ENCODE results near the gene ETFB. TPM values are rescaled to one million over a fixed set of nuclear protein-coding genes. Genes with fewer than 3 reads are reported as not detected.

Gene ETFB
- total RNA-seq, 1 experiment from 2014 or later = 204 TPM

GRCh38 chr19:51357952-51358351, 8.2 kb downstream of the ETFB start:
- POLR2A ChIA-PET (ENCODE audit: unreplicated experiment) = no interaction called here
- CTCF ChIA-PET = no interaction called here
- BruUV-seq (replicated peaks) = no TSS peak

GRCh38 chr19:51356159-51356801, 9.9 kb downstream of the ETFB start:
- ChIA-PET POLR2A (ENCODE audit: unreplicated experiment) (no interaction called here), CTCF (no interaction called here)
- Histone ChIP-seq H3K36me3 (ENCODE audit: low read depth) (no peaks in the 10 kb centered on the region), H3K79me2 (ENCODE audit: low read depth) (0 out of 2 replicates have a peak, but pooled peaks cover 7% of the 10 kb centered on the region), H4K20me1 (ENCODE audit: insufficient read depth) (peaks cover 7% of the 10 kb centered on the region; the same call in 1 of the 2 replicates), H3K27me3 (ENCODE audit: insufficient read depth, low read depth) (no peaks in the 10 kb centered on the region), H3K4me3 (no peak overlapping the region), H3K4me1 (replicated peaks; ENCODE audit: insufficient read depth) (no peaks in the 10 kb centered on the region), H3K9me3 (ENCODE audit: insufficient read depth, low read depth) (no peaks in the 10 kb centered on the region), H3F3A (ENCODE audit: insufficient read depth, low read depth) (peaks cover 9% of the 10 kb centered on the region), H3K9me2 (ENCODE audit: insufficient read depth) (no peaks in the 10 kb centered on the region), H2AFZ (no peak overlapping the region), H3K27ac (no peak overlapping the region), H3K4me2 (no peak overlapping the region)
- BruUV-seq (replicated peaks) = no TSS peak
- intact Hi-C loops (cut with micrococcal nuclease; ENCODE audit: unreplicated experiment) = no loop called here
- no peak for TF ChIP-seq EZH2 (IDR thresholded peaks at IDR 0.05; ENCODE audit: low read depth)
- no peak for TF ChIP-seq CTCF (conservative IDR thresholded peaks at IDR 0.05)
- DNase-seq = no peak

More at GRCh38 chr19:51357952-51358351, 8.2 kb downstream of the ETFB start:
- no peak overlapping the region for H3K4me3 ChIP-seq
- no peaks in the 10 kb centered on the region for H3K27me3 ChIP-seq (ENCODE audit: insufficient read depth, low read depth)
- H3K36me3 ChIP-seq (ENCODE audit: low read depth) = no peaks in the 10 kb centered on the region
- H3K4me1 ChIP-seq (replicated peaks; ENCODE audit: insufficient read depth) = peaks cover 8% of the 10 kb centered on the region
- H3K79me2 ChIP-seq (ENCODE audit: low read depth) = peaks cover 15% of the 10 kb centered on the region; the same call in 1 of the 2 replicates
- no peaks in the 10 kb centered on the region for H3K9me2 ChIP-seq (ENCODE audit: insufficient read depth)
- H3K27ac ChIP-seq = no peak overlapping the region
- intact Hi-C loops (cut with micrococcal nuclease; ENCODE audit: unreplicated experiment) = no loop called here
- H3K4me2 ChIP-seq = no peak overlapping the region
- no peak overlapping the region for H2AFZ ChIP-seq
- H3K9me3 ChIP-seq (ENCODE audit: insufficient read depth, low read depth) = no peaks in the 10 kb centered on the region
- peaks cover 14% of the 10 kb centered on the region; the same call in 1 of the 2 replicates for H4K20me1 ChIP-seq (ENCODE audit: insufficient read depth)
- peaks cover 12% of the 10 kb centered on the region; the same call in 1 of the 2 replicates for H3F3A ChIP-seq (ENCODE audit: insufficient read depth, low read depth)
- no peak for DNase-seq
- TF ChIP-seq EZH2 (IDR thresholded peaks at IDR 0.05; ENCODE audit: low read depth) (no peak), CTCF (conservative IDR thresholded peaks at IDR 0.05) (no peak)

GRCh38 chr19:51354742-51355148, 11.4 kb downstream of the ETFB start:
- intact Hi-C loops (cut with micrococcal nuclease; ENCODE audit: unreplicated experiment) = no loop called here
- CTCF ChIA-PET = no interaction called here
- TF ChIP-seq CTCF (conservative IDR thresholded peaks at IDR 0.05) (no peak), EZH2 (IDR thresholded peaks at IDR 0.05; ENCODE audit: low read depth) (no peak)

More at GRCh38 chr19:51354742-51355148, 11.4 kb downstream of the ETFB start:
- H3K4me3 ChIP-seq = no peak overlapping the region
- BruUV-seq (replicated peaks) = no TSS peak
- H3F3A ChIP-seq (ENCODE audit: insufficient read depth, low read depth) = peaks cover 12% of the 10 kb centered on the region
- H2AFZ ChIP-seq = no peak overlapping the region
- H3K27me3 ChIP-seq (ENCODE audit: insufficient read depth, low read depth) = no peaks in the 10 kb centered on the region
- H3K36me3 ChIP-seq (ENCODE audit: low read depth) = no peaks in the 10 kb centered on the region
- POLR2A ChIA-PET (ENCODE audit: unreplicated experiment) = no interaction called here
- H3K4me1 ChIP-seq (replicated peaks; ENCODE audit: insufficient read depth) = peaks cover 8% of the 10 kb centered on the region
- H3K9me2 ChIP-seq (ENCODE audit: insufficient read depth) = no peaks in the 10 kb centered on the region
- H4K20me1 ChIP-seq (ENCODE audit: insufficient read depth) = peaks cover 7% of the 10 kb centered on the region; the same call in 1 of the 2 replicates
- H3K9me3 ChIP-seq (ENCODE audit: insufficient read depth, low read depth) = no peaks in the 10 kb centered on the region
- H3K4me2 ChIP-seq = no peak overlapping the region
- DNase-seq = no peak
- H3K27ac ChIP-seq = no peak overlapping the region
- H3K79me2 ChIP-seq (ENCODE audit: low read depth) = no peaks in the 10 kb centered on the region

Data from PC-9 (cell line).